Endothelial cell (in vitro differentiated cells): ENCODE results near the gene C10orf71. TPM values are rescaled to one million over a fixed set of nuclear protein-coding genes. Genes with fewer than 3 reads are reported as not detected.

ENCODE experiments used
- DNase-seq: peaks from one replicate; pipeline ENCODE4 v3.0.0; 2021; ENCODE audit warnings: low spot score
- H3K27ac Mint-ChIP-seq: one replicate; pipeline ENCODE4 v1.8.0; 2021; ENCODE audit warnings: mixed read lengths, inconsistent platforms; ENCODE audit not compliant: unreplicated experiment
- H3K27me3 Mint-ChIP-seq: one replicate; pipeline ENCODE4 v1.8.0; 2021; ENCODE audit warnings: mild to moderate bottlenecking, moderate library complexity, mixed read lengths, inconsistent platforms; ENCODE audit not compliant: unreplicated experiment
- H3K36me3 Mint-ChIP-seq: one replicate; pipeline ENCODE4 v1.8.0; 2021; ENCODE audit warnings: mild to moderate bottlenecking, low read depth, mixed read lengths, inconsistent platforms; ENCODE audit not compliant: unreplicated experiment
- H3K4me1 Mint-ChIP-seq: one replicate; pipeline ENCODE4 v1.8.0; 2021; ENCODE audit warnings: mild to moderate bottlenecking, mixed read lengths, inconsistent platforms; ENCODE audit not compliant: unreplicated experiment
- H3K4me3 Mint-ChIP-seq: one replicate; pipeline ENCODE4 v1.8.0; 2021; ENCODE audit warnings: mild to moderate bottlenecking, mixed read lengths, inconsistent platforms; ENCODE audit not compliant: unreplicated experiment
- H3K9me3 Mint-ChIP-seq: one replicate; pipeline ENCODE4 v1.8.0; 2021; ENCODE audit warnings: mixed read lengths, inconsistent platforms; ENCODE audit not compliant: unreplicated experiment
- total RNA-seq: library from RNA; stranded (reverse); fragmentation: NEBNext Ultra II Directional; extraction: Animal tissue kit (Norgen Biotek cat#: 25700); gene quantifications from one replicate; pipeline ENCODE4 v1.2.1, GENCODE V29; 2021; ENCODE audit not compliant: unreplicated experiment
- TF ChIP-seq, protein P1 (sequence below): fragments of 200-600 bp; sonication (generic); IDR thresholded peaks from one replicate; pipeline ENCODE4 v1.5.0; 2021; ENCODE audit warnings: antibody characterized with exemption; ENCODE audit not compliant: unreplicated experiment

C10orf71 gene
- total RNA-seq, 1 donor from 2014 or later = not detected

DNA sequence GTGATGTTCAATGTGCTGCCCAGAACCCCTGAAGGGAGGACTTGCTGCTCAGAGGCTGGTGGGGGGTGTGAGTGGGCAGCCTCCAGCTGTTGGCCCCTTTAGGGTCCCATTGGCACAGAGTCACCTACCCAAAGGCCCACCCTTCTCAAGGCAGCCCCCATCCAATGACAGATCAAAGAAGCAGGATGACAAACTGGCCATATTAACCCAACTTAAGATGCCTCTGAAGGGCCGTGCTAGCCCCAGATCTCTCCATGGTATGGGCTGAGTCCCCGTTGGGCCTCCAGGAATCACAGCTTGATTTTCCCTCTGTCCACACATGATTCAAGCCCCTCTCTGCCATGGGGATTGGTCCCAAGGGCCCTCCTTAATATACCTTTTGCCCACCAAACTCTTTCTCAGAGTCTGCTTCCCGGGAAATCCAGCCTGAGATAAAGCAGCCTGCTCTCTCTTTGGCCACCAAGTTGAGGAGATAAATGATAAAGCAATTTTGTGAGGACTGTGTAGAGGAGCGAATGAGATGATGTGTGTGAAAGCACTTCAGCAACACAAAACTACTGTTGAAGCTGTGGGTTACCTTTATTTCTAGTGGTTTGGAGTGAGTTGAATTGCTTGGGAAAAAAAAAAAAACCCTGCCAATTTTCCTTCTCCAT lies 38.2 kb upstream of the C10orf71 start:
- DNase-seq = no peak
- H3K9me3 Mint-ChIP-seq = no peaks in the 10 kb centered on the region
- H3K27me3 Mint-ChIP-seq = no peaks in the 10 kb centered on the region
- TF ChIP-seq, protein P1, sequence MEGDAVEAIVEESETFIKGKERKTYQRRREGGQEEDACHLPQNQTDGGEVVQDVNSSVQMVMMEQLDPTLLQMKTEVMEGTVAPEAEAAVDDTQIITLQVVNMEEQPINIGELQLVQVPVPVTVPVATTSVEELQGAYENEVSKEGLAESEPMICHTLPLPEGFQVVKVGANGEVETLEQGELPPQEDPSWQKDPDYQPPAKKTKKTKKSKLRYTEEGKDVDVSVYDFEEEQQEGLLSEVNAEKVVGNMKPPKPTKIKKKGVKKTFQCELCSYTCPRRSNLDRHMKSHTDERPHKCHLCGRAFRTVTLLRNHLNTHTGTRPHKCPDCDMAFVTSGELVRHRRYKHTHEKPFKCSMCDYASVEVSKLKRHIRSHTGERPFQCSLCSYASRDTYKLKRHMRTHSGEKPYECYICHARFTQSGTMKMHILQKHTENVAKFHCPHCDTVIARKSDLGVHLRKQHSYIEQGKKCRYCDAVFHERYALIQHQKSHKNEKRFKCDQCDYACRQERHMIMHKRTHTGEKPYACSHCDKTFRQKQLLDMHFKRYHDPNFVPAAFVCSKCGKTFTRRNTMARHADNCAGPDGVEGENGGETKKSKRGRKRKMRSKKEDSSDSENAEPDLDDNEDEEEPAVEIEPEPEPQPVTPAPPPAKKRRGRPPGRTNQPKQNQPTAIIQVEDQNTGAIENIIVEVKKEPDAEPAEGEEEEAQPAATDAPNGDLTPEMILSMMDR = no peak
- H3K4me1 Mint-ChIP-seq = no peaks in the 10 kb centered on the region
- H3K4me3 Mint-ChIP-seq = no peak overlapping the region
- no peaks in the 10 kb centered on the region for H3K36me3 Mint-ChIP-seq
- H3K27ac Mint-ChIP-seq = no peak overlapping the region

DNA sequence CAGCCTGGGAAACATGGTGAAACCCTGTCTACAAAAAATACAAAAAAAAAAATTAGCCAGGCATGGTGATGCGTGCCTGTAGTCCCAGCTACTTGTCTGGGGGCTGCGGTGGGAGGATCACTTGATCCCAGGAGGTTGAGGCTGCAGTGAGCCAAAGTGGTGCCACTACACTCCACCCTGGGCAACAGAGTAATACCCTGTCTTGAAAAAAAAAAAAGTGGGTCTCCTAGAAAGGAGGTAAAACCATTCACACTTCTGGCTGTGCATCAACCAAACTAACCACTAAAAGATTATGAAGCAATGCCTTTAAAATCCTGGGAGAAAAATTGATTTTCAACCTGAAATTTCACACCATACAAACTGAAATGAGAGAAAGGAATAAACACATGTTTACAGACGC lies 35.4 kb upstream of the C10orf71 start:
- DNase-seq = no peak
- Mint-ChIP-seq H3K36me3 (no peaks in the 10 kb centered on the region), H3K9me3 (no peaks in the 10 kb centered on the region), H3K27me3 (no peaks in the 10 kb centered on the region), H3K27ac (no peak overlapping the region), H3K4me1 (no peaks in the 10 kb centered on the region), H3K4me3 (no peak overlapping the region)
- TF ChIP-seq, protein P1 = no peak

DNA sequence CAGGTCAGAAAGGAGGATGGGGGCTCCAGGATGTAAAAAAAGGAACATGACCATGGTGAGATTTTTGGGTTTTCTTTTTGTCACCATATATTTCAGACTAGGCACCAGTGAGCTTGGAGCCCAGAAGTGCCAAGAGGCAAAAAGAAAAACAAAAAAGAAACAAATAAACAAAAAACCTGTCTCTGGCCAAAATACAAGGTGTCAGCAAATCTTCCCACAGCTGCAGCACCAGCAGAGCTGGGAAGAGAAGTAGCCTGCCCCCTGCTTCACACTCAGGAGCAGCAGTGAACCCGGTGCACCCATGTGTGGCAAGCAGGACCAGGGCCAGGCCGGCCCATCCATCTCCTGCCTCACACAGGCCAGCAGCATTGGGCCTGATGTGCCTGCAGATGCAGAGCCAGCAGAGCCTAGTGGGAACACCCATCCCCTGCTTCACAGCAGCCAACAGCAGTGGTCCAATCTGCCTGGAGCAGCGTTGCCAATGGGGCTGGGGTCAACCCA lies 34.7 kb upstream of the C10orf71 start:
- Mint-ChIP-seq H3K4me3 (no peak overlapping the region), H3K36me3 (no peaks in the 10 kb centered on the region), H3K9me3 (no peaks in the 10 kb centered on the region), H3K27ac (no peak overlapping the region), H3K27me3 (no peaks in the 10 kb centered on the region), H3K4me1 (no peaks in the 10 kb centered on the region)
- no peak for DNase-seq
- TF ChIP-seq, protein P1 = no peak

DNA sequence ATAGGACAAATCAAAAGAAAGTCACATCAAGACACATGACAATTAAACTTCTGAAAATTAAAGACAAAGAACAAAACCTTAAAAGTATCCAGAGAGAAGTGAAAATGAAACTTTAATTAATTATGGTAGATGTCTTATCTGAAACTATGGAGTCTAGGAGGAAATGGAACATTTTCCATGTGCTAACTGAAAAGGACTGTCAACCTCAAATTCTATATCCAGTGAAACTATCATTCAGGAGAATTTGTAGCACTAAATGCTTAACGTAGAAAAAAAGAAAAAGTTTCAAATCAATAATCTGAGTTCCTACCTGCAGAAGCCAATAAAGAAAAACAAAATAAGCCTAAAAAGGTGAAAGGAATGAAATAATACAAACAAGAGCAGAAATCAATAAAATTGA lies 33.1 kb upstream of the C10orf71 start:
- Mint-ChIP-seq H3K27me3 (no peaks in the 10 kb centered on the region), H3K27ac (no peak overlapping the region), H3K36me3 (no peaks in the 10 kb centered on the region), H3K9me3 (no peaks in the 10 kb centered on the region), H3K4me3 (no peak overlapping the region), H3K4me1 (no peaks in the 10 kb centered on the region)
- DNase-seq = no peak
- TF ChIP-seq, protein P1 = no peak

DNA sequence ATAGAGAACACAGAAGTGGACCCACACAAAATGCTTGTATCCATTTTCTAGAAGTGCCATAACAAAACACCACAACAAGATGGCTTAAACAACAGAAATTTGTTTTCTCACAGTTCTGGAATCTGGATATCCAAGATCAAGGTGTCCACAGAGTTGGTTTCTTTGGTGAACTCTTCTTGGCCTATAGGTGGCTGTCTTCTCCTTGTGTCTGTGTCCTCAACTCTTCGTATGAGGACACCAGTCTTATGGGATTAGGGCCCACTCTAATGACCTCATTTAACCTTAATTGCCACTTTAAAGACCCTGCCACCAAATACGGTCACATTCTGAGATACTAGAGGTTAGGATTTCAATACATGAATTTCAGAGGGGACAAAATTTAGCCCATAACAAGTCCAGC lies 30.8 kb upstream of the C10orf71 start:
- no peak overlapping the region for H3K27ac Mint-ChIP-seq
- H3K4me1 Mint-ChIP-seq = no peaks in the 10 kb centered on the region
- H3K4me3 Mint-ChIP-seq = no peak overlapping the region
- no peaks in the 10 kb centered on the region for H3K36me3 Mint-ChIP-seq
- no peaks in the 10 kb centered on the region for H3K27me3 Mint-ChIP-seq
- H3K9me3 Mint-ChIP-seq = no peaks in the 10 kb centered on the region
- TF ChIP-seq, protein P1 = no peak
- DNase-seq = no peak
